Vagina (tissue), 2 donors: ENCODE results near the gene FAM149B1. TPM values are rescaled to one million over a fixed set of nuclear protein-coding genes. Genes with fewer than 3 reads are reported as not detected.
"Not testable (repeated sequence)": the region's sequence is repeated elsewhere in the genome, so short reads cannot be mapped to it uniquely, and the experiment has no call there.

Experiments
- DNase-seq, 2 donors: peaks; one replicate each; pipeline ENCODE4 v3.0.0-alpha.2; 2017; ENCODE audit errors: extremely low spot score in 2 of 2
- H3K27ac ChIP-seq: fragments of 200-600 bp; sonication (generic); one replicate; pipeline ENCODE4 v1.5.1; 2019
- H3K27me3 ChIP-seq: fragments of 200-600 bp; sonication (generic); one replicate; pipeline ENCODE4 v1.5.1; 2019
- H3K36me3 ChIP-seq, 2 donors: fragments of 200-600 bp; sonication (generic); one replicate each; pipeline ENCODE4 v1.5.1; 2017 to 2019
- H3K4me1 ChIP-seq: fragments of 200-600 bp; sonication (generic); one replicate; pipeline ENCODE4 v1.5.1; 2019
- H3K4me3 ChIP-seq, 2 donors: fragments of 200-600 bp; sonication (generic); 1 replicate in 1 of 2; 2 replicates in 1 of 2; pipeline ENCODE4 v1.5.1; 2016 to 2019
- H3K9me3 ChIP-seq: fragments of 200-600 bp; sonication (generic); one replicate; pipeline ENCODE4 v1.5.1; 2019
- CTCF ChIP-seq, 3 experiments: fragments of 450-650 bp in 2 of 3; fragments of 200-600 bp in 1 of 3; sonication (generic) in 1 of 3; IDR thresholded peaks; one replicate each; pipeline ENCODE4 v1.5.1; 2017 to 2019; ENCODE audit warnings: antibody characterized with exemption in 3 of 3, mild to moderate bottlenecking in 2 of 3, moderate library complexity in 2 of 3
- POLR2A ChIP-seq, 2 donors: fragments of 450-650 bp; IDR thresholded peaks; one replicate each; pipeline ENCODE4 v1.6.1; 2017; ENCODE audit warnings: antibody characterized with exemption in 2 of 2, mild to moderate bottlenecking in 2 of 2, moderate library complexity in 2 of 2
- POLR2AphosphoS5 ChIP-seq, 2 donors: sonication (generic); formaldehyde crosslinking; IDR thresholded peaks; one replicate each; pipeline ENCODE4 v1.9.0; 2017; ENCODE audit warnings: antibody characterized with exemption in 2 of 2, mild to moderate bottlenecking in 2 of 2, low read depth in 1 of 2; ENCODE audit not compliant: insufficient read depth in 1 of 2
- intact Hi-C: fragments of 100-400 bp; cut with DNase I; formaldehyde crosslinking; loops from one replicate; pipeline ENCODE4 v1.15.1; 2023
- total RNA-seq: library from RNA; depleted of rRNA; stranded (reverse); fragments of >200 nt; gene quantifications from one replicate; pipeline ENCODE4 v1.2.3, GENCODE V29; 2016

Gene FAM149B1
- total RNA-seq, 1 donor from 2014 or later, result 25.8 TPM

GRCh38 chr10:73131913-73132686 is 35.8 kb upstream of the FAM149B1 start:
- H3K36me3 ChIP-seq, result peaks cover 0 to 53% of the 10 kb centered on the region in 2 donors

GRCh38 chr10:73134727-73135126 is 33.2 kb upstream of the FAM149B1 start:
- H3K9me3 ChIP-seq, result no peaks in the 10 kb centered on the region
- no peak overlapping the region for H3K4me3 ChIP-seq
- H3K27me3 ChIP-seq, result no peaks in the 10 kb centered on the region
- DNase-seq, result no peak
- intact Hi-C loops, result loop anchor here (5.0 kb wide), 1 partner anchor 772 kb away; no protein-coding TSS in a partner anchor
- H3K27ac ChIP-seq, result no peak overlapping the region
- H3K36me3 ChIP-seq, result peaks cover 5 to 77% of the 10 kb centered on the region in 2 donors
- H3K4me1 ChIP-seq, result peaks cover 10% of the 10 kb centered on the region
- TF ChIP-seq CTCF (IDR thresholded peaks at IDR 0.05) (no peak), POLR2AphosphoS5 (IDR thresholded peaks at IDR 0.05; ENCODE audit: insufficient read depth in 1 of 2, low read depth in 1 of 2) (no peak), POLR2A (IDR thresholded peaks at IDR 0.05) (no peak)

More at GRCh38 chr10:73131913-73132686, 35.8 kb upstream of the FAM149B1 start:
- Histone ChIP-seq H3K27me3 (no peaks in the 10 kb centered on the region), H3K27ac (no peak overlapping the region), H3K9me3 (no peaks in the 10 kb centered on the region), H3K4me1 (peaks cover 10% of the 10 kb centered on the region), H3K4me3 (no peak overlapping the region)
- TF ChIP-seq POLR2AphosphoS5 (IDR thresholded peaks at IDR 0.05; ENCODE audit: insufficient read depth in 1 of 2, low read depth in 1 of 2) (no peak), POLR2A (IDR thresholded peaks at IDR 0.05) (no peak), CTCF (IDR thresholded peaks at IDR 0.05) (no peak)
- intact Hi-C loops, result no loop called here
- no peak for DNase-seq

DNA sequence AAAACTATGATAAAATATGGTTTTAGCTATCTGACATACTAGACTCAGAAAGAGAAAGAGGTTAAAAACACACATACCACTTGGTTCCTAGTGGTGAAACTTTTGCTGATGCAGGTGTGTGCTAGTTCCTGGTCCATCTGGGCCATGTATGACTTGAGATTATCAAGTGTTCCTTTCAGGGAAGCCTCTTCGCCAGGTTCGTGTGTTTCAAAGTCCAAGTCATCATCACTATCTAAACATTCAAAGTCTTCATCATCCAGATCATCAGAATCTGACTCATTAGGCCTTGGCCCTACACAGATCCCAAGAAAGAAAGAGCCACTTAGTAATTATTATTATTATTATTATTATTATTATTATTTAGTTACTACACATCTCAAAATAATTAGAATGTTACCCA is 31.3 kb upstream of the FAM149B1 start:
- Histone ChIP-seq H3K27me3 (no peaks in the 10 kb centered on the region), H3K36me3 (peaks cover 5 to 77% of the 10 kb centered on the region in 2 donors), H3K9me3 (no peaks in the 10 kb centered on the region), H3K4me1 (peaks cover 7% of the 10 kb centered on the region), H3K4me3 (no peak overlapping the region), H3K27ac (no peak overlapping the region)
- intact Hi-C loops, result loop anchor here (5.0 kb wide), 1 partner anchor 774 kb away; no protein-coding TSS in a partner anchor
- TF ChIP-seq POLR2A (IDR thresholded peaks at IDR 0.05) (no peak), POLR2AphosphoS5 (IDR thresholded peaks at IDR 0.05; ENCODE audit: insufficient read depth in 1 of 2, low read depth in 1 of 2) (no peak), CTCF (IDR thresholded peaks at IDR 0.05) (no peak)
- DNase-seq, result no peak

DNA sequence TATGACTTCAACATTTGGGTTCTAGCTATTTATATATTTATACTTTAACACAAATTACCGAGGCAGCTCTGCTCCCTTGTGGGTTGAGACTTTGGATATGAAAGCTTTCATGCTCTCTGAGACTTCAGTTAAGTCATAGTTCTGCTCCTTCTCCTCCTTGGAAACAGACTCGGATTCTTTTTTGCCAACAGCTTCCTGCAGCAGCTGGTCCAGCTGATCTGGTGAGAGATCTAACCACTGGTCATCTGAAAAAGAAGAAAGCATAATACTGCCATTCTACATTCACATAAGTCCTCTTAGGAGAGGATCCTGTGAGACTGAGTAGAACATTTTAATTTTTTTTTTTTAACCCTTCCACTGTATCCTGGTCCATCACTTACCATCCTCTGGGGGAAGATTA is 28.7 kb upstream of the FAM149B1 start:
- peaks cover 5 to 84% of the 10 kb centered on the region in 2 donors for H3K36me3 ChIP-seq
- no peak overlapping the region for H3K27ac ChIP-seq
- no peaks in the 10 kb centered on the region for H3K4me1 ChIP-seq
- DNase-seq, result no peak
- no peak overlapping the region for H3K4me3 ChIP-seq
- no peak for TF ChIP-seq POLR2A (IDR thresholded peaks at IDR 0.05)
- TF ChIP-seq POLR2AphosphoS5 (IDR thresholded peaks at IDR 0.05; ENCODE audit: insufficient read depth in 1 of 2, low read depth in 1 of 2), result no peak
- TF ChIP-seq CTCF (IDR thresholded peaks at IDR 0.05), result no peak
- intact Hi-C loops, result loop anchor here (5.0 kb wide), 1 partner anchor 777 kb away; no protein-coding TSS in a partner anchor
- H3K9me3 ChIP-seq, result no peaks in the 10 kb centered on the region
- no peaks in the 10 kb centered on the region for H3K27me3 ChIP-seq

DNA sequence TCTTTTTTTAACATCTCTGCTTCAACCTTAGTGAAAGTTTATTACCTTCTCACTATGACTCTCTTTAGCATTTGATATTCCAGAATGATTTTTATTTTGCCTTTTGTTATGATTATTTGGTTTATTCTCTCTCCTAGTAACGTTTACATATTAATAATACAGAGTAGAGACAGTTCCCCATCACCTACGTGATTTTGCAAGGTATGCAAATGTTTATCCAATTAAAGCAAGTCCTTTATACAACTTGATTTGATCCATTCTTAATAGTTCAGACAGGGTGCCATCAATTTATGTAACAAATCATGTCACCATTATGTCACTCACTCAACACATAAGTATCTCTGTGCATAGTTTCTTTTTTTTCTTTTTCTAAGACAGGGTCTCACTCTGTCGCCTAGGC is 26.3 kb upstream of the FAM149B1 start:
- H3K9me3 ChIP-seq, result no peaks in the 10 kb centered on the region
- intact Hi-C loops, result no loop called here
- no peak overlapping the region for H3K4me3 ChIP-seq
- peaks cover 5 to 84% of the 10 kb centered on the region in 2 donors for H3K36me3 ChIP-seq
- H3K27ac ChIP-seq, result no peak overlapping the region
- TF ChIP-seq POLR2AphosphoS5 (IDR thresholded peaks at IDR 0.05; ENCODE audit: insufficient read depth in 1 of 2, low read depth in 1 of 2), result no peak
- no peak for TF ChIP-seq CTCF (IDR thresholded peaks at IDR 0.05)
- no peak for TF ChIP-seq POLR2A (IDR thresholded peaks at IDR 0.05)
- DNase-seq, result no peak
- no peaks in the 10 kb centered on the region for H3K27me3 ChIP-seq
- no peaks in the 10 kb centered on the region for H3K4me1 ChIP-seq

- H3K4me1 ChIP-seq, DNase-seq, H3K27me3 ChIP-seq, H3K9me3 ChIP-seq, H3K27ac ChIP-seq, H3K4me3 ChIP-seq, intact Hi-C loops: not testable (repeated sequence)
- peaks cover 0 to 60% of the 10 kb centered on the region in 2 donors for H3K36me3 ChIP-seq
These were observed 17.1 kb upstream of the FAM149B1 start for GRCh38 chr10:73150633-73151413.
